H1 (cell line): Measurements from ENCODE around the gene ZBTB46. TPM values are rescaled to one million over a fixed set of nuclear protein-coding genes. Genes with fewer than 3 reads are reported as not detected.

Source experiments
- polyA plus RNA-seq, 7 experiments: library from polyadenylated mRNA; depleted of rRNA in 3 of 7; stranded (reverse) in 5 of 7; unstranded in 2 of 7; fragments of >200 nt in 5 of 7; fragments of 200-250 nt in 2 of 7; gene quantifications; 1 replicate in 5 of 7; 2 replicates in 1 of 7; 4 replicates in 1 of 7; pipeline versions ENCODE4 v1.2.1 to v1.2.3, GENCODE V29; 2011 to 2013; ENCODE audit warnings: missing spikeins in 2 of 7, mixed read lengths in 2 of 7
- total RNA-seq: library from RNA; stranded (reverse); fragmentation: NEBNext Ultra II Directional; extraction: Animal tissue kit (Norgen Biotek cat#: 25700); gene quantifications from 2 replicates; pipeline ENCODE4 v1.2.1, GENCODE V29; 2021
- TF ChIP-seq, protein P1 (sequence below): IDR thresholded peaks from 2 replicates; pipeline ENCODE4 v1.6.1; 2012; ENCODE audit warnings: low read length, inconsistent platforms

Gene ZBTB46
- total and polyA plus RNA-seq, 2 of the 8 experiments (the other 6 are each of a cell fraction or from before 2014, with no cell fraction given): 6.4 to 22.4 TPM

DNA sequence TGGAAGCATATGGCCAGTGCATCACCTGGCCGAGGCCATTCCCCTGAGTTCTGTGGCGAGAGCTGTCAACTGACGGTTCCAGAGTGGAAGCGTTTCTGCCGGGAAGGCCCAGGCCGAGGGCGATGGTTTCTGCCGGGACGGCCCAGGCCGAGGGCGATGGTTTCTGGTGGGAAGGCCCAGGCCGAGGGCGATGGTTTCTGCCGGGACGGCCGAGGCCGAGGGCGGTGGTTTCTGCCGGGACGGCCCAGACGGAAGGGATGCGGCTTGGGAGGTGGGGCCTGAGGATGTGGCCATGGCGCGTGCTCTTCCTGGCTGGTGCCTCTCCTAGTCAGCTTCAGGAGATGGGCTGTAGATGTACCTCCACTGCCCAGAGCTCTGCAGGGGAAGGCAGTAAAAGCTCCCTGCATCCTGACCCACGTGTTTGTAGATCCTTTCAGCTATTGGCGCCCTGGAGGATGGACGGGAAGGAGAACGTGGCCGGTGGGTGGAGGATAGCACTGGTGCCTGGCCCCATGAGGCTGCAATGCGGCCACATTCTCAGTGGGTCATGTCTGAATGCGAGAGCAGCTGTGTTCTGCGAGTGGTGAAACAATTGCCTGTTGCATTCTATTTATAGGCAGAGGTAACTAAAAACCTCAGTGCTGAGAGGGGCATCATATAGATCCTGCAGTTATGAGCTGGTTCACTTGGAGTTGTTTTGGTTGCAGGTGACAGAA, 46.8 kb upstream of the ZBTB46 start (continued):
- TF ChIP-seq, protein P1, sequence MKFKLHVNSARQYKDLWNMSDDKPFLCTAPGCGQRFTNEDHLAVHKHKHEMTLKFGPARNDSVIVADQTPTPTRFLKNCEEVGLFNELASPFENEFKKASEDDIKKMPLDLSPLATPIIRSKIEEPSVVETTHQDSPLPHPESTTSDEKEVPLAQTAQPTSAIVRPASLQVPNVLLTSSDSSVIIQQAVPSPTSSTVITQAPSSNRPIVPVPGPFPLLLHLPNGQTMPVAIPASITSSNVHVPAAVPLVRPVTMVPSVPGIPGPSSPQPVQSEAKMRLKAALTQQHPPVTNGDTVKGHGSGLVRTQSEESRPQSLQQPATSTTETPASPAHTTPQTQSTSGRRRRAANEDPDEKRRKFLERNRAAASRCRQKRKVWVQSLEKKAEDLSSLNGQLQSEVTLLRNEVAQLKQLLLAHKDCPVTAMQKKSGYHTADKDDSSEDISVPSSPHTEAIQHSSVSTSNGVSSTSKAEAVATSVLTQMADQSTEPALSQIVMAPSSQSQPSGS: no peak
